HG02588 (cell line): Measurements from ENCODE around the gene TSACC.

ENCODE experiments used
- ATAC-seq: cut with Tn5 transposase; IDR thresholded peaks from one replicate; pipeline ENCODE4 v1.9.1; 2021; ENCODE audit warnings: mild to moderate bottlenecking, moderate library complexity; ENCODE audit not compliant: unreplicated experiment

TSACC gene

DNA sequence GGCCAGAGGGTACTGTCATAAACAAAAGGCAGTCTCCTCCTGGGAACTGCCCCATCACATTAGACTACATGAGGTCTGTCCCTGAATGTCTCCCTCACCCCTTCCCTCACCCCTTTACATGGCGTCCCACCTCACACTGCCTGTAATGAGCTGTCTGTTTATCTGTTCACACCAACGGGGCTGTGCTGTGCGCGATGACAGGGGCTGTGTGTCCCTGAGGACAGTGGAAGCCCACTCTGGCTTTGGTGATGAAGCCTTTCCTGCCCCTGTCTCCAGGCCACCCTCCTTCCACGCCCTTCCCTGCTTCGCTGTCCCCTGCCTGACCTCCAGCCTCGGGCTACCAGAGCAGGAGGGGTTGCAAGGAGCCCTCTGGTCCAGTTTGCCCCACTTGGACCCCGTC is 53.4 kb downstream of the TSACC start:
- ATAC-seq: no peak

DNA sequence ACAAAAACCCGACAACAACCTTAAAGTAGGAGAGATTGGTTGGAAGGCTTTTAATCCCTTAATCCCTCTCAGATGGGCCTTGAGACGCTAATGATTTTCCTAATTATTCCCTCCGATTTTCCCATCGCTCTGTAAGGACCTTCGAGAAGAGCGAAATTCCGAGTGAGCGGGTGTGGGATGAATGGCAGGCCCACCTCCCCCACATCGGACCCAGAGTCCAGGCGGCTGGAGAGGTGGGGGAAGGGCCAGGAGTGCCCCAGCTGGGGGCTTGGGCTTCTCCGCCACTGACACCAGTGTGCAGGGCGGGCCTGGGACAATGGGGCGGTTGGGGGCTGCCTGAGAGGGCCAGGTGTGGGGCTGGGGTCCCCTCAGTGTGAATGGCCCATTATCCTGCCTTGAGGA is 54.1 kb downstream of the TSACC start:
- ATAC-seq: no peak

DNA sequence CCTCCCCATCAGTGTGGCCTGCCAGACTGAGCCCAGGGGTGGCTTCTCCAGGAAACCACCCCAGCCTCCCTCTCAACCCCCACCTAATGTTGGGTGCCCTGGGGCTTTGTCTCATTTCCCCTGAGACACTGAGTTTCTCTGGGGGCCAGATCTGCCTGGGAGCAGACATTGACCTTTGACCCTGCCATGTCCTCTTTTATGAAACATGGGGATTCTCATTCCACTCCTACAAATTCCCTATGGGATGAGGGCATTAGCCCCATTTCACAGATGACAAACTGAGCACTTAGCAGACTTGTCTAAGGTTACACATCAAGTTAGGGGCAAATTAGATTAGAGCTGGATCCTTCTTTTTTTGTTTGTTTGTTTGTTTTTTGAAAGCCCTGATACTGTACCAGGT is 54.8 kb downstream of the TSACC start:
- no peak for ATAC-seq

DNA sequence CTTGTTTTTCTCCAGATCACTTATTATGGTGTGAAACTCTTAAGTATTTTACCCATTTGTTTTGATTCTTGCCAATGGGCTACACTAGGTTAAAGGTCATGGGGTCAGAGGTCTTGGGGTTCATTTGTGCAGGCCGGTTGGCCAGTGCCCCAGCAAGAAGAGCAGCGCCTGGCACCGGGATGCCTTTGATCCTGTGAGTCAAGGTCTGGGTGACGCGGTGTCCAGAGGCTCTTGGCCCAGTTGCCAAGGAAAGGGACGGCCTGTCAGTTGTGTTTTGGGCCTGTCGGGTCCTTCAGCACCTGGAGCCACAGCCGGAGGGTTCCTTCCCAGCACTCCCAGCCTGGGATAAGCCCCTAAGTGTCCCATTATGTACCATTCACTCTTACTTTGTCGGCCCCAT is 55.8 kb downstream of the TSACC start:
- ATAC-seq: no peak

DNA sequence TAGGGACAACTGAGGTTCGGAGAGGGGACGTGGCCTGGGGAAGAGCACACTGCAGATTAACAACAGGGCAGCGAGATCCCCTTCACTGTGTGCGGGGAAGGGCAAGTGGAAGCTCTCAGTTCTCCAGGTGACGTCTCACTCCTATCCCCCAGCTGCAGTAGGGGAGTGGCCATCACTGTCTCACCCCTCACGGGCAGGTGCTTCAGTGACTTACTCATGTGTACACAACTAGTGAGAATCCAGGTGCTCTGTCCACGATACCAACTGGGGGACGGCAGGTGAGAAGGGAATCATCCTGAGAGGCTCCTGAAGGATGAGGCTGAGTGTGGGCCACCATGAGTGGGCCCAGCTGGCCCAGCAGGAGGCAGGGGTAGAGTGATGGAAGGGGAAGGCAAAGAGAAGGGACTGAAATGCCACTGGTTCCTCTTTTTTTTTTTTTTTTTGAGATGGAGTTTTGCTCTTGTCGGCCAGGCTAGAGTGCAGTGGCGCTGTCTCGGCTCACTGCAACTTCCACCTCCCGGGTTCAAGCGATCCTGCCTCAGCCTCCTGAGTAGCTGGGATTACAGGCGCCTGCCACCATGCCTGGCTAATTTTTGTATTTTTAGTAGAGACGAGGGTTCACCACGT is 56.6 kb downstream of the TSACC start:
- no peak for ATAC-seq
